Cardiac septum (tissue), 1 donor: ENCODE data around the gene BUB1. TPM values are rescaled to one million over a fixed set of nuclear protein-coding genes. Genes with fewer than 3 reads are reported as not detected.
"Not testable (repeated sequence)": the region's sequence is repeated elsewhere in the genome, so short reads cannot be mapped to it uniquely, and the experiment has no call there.

Experiments used
- DNase-seq: peaks from one replicate; pipeline ENCODE4 v3.0.0-alpha.2; 2020; ENCODE audit warnings: low spot score
- intact Hi-C: fragments of 100-400 bp; cut with DNase I; formaldehyde crosslinking; loops from one replicate; pipeline ENCODE4 v1.14.0; 2022
- total RNA-seq: library from RNA; stranded (reverse); fragmentation: NEBNext Ultra II Directional; extraction: Animal tissue kit (Norgen Biotek cat#: 25700); gene quantifications from one replicate; pipeline ENCODE4 v1.2.1, GENCODE V29; 2021
- donor health status: DM: no; HTN: no; CAD: no.

Gene BUB1
- total RNA-seq, 1 donor from 2014 or later: 0.83 TPM

DNA sequence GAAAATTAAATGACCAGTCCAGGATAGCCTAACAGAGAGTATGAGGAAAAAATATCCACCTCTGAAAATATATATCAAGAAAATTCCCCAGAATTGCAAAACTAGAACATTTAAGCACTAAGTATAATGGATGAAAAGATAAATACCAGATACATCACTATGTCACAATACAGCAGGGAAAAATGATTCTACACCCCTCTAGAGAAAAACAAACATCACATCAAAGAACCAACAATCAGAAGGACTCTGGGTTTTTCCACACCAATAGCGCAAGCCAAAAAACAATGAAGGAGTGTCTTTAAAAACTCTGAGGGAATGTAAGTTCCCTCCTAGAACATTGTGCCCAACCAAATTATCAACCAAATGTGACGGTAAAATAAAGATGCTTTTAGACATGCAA, 13.7 kb downstream of the BUB1 start:
- no peak for DNase-seq
- intact Hi-C loops: no loop called here

DNA sequence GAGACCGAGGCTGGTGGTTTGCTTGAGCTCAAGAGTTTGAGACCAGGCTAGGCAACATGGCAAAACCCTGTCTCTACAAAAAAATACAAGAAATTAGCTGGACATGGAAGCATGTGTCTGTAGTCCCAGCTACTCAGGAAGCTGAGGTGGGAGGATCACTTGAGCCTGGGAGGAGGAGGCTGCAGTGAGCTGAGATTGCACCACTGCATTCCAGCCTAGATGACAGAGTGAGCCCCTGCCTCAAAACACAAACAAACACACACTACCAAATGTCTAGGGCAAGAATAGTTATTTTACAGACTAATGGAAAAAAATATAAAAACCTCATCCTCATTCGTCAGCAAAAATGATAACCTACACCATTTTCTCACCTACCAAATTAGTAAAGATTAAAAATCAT, 15.3 kb downstream of the BUB1 start:
- intact Hi-C loops: no loop called here
- no peak for DNase-seq

DNA sequence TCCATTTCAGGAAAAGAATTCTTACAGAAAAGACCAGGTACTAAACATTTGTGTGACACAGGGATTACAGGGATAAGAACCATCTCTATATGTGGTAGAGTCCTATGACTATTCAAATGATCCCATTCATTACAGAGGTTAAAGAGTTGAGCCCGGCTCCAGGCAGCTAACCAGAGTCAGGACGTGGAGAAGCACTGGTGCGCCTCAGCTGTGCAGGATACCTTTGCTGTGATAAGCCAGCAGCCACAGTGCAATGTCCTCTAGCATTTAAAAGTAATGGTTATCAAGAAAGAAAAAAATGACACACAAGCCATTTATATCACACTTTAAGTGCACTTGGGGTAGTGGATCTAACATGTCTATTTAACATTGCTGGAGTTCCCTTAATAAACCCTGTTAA, 17.3 kb downstream of the BUB1 start:
- intact Hi-C loops: no loop called here

DNA sequence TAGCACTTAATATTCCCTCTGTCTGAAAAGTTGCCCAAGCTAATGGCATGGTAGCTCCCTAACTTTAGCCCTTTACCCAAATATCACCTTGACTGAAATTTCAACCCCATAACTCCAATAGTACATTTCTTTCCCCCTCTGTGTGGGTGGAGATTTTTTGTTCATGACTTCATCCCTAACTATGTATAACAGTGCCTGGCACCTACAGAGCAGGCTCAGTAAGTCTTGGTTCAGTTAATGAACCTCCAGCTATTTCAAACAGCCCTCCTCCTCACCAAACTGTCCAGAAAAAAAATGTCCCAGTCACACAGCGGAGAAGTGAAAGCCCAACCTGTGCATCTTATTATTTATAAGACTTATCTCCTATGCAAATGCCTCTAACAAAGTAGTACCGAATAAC, 18.6 kb downstream of the BUB1 start:
- DNase-seq: no peak
- intact Hi-C loops: no loop called here

More for the DNA sequence above, 17.3 kb downstream of the BUB1 start:
- no peak for DNase-seq

DNA sequence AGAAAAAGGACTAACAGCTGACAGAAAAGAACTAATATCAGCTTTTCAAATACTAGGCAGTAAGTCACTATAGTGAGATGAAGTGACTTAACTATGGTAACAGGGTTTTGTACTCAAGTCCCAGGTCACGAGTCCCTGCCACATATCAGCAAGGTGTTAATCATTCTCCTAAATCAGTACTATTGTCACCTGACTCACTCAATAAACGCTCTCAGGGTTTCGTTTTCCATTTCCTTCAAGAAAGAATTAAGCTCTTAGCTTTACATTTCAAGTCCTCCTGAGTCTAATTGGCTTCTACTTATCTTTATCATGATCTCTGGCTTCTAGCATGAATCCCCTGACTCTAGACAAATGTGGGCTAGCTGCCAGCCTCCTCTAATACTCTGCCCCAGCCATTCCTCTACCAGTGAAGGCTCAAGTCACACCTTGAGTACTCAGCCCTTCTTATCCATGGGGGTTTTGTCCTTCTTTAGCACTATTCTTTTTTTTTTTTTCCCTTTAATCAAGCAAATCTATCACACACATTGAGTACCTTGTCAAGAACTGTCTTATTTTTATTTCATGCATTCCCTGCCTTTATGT, 20.0 kb downstream of the BUB1 start:
- DNase-seq: no peak
- intact Hi-C loops: no loop called here

DNA sequence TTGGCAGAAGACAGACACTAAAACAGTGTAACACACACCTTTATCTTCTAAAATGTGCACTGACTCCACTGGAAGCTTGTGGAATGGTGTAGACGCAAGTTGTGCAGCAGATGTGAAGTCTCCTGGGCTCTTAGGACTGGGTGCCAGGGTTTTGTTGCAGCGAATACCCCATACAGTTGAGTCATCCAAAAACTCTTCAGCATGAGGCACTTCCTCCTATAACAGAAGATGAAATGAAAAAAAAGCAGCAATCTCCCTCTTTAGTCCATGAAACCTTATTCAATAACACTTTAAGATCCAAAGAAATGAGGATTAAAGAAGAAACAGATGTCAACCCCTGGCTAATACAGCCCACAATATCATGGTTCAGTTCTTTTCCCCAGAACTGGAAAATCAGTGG, 22.2 kb downstream of the BUB1 start:
- intact Hi-C loops: no loop called here

DNA sequence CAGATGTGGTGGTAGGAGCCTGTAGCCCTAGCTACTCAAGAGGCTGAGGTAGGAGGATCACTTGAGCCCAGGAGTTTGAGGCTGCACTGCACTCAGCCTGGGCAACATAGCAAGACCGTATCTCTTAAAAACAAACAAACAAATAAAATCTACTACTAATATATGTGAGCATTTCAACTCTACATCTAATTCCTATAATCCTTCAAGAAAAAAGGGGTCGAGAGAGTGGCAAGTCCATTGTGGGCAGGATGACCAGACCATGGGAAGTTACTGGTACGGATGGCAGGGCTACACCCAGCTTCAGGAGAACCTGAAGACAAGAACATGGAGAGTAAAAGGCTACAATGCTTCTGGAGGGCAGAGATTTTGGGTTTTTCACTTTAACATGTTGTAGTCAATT, 24.0 kb downstream of the BUB1 start:
- intact Hi-C loops: no loop called here
- DNase-seq: no peak

More for the DNA sequence above, 22.2 kb downstream of the BUB1 start:
- no peak for DNase-seq

DNA sequence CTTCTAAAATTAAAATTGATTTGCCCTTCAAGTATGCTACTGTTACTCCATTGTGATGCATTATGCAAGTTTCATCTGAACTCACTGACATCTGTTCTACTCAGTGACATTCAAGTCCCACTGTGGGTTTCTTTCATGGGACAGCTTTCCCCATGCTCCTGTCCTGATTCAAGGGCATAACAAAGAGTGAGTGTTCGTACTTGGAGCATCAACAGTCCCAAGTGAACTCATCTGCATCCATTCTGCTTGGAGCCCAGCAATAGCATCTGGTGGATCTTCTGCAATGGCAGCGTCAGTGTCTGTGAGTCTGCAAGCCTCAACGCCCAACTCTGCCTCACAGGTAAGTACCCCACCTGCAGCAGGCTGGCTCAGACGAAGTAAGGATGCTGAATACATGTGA, 27.5 kb downstream of the BUB1 start:
- intact Hi-C loops: no loop called here

DNA sequence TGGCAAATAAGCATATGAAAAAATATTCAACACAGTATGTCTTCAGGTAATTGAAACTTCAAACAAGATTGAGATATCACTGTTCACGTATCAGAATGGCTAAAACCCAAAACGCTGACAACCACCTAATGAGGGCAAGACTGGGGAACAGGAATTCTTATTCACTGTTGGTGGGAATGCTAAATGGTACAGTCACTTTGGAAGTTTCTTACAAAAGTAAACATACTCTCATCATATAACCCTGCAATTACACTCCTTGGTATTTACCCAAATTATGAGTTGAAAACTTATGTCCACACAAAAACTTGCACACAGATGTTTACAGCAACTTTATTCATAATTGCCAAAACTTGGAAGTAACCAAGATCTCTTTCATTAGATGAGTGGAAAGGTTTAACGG, 30.1 kb downstream of the BUB1 start:
- no peak for DNase-seq
- intact Hi-C loops: no loop called here

More for the DNA sequence above, 27.5 kb downstream of the BUB1 start:
- DNase-seq: no peak

DNA sequence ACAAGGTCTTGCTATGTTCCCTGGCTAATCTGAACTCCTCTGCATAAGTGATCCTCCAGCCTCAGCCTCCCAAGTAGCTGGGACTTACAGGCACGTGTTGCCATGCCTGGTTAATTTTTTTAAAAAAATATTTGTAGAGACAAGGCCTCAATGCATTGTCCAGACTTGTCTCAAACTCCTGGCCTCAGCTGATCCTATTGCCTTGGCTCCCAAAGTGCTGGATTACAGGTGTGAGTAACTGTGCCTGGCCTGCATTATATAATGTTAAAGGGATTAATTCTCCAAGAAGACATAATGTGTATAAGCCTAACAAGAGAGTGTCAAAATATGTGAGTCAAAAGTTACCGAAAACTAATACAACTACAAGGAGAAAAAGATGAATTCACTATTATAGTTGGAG, 32.2 kb downstream of the BUB1 start:
- intact Hi-C loops: no loop called here

DNA sequence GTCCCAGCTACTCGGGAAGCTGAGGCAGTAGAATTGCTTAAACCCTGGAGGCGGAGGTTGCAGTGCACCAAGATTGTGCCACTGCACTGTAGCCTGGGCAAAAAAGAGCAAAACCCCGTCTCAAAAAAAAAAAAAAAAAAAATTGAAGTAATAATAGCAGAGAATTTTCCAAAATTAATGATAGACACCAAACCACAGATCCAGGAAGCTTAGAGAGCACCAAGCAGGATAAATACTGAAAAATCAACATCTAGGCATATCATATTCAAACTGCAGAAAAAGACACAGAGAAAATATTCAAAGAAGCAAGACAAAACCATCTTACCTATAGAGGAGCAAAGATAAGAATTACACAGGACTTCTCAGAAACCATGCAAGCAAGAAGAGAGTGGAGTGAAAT, 33.5 kb downstream of the BUB1 start:
- DNase-seq: no peak
- intact Hi-C loops: no loop called here

More for the DNA sequence above, 32.2 kb downstream of the BUB1 start:
- DNase-seq: no peak

DNA sequence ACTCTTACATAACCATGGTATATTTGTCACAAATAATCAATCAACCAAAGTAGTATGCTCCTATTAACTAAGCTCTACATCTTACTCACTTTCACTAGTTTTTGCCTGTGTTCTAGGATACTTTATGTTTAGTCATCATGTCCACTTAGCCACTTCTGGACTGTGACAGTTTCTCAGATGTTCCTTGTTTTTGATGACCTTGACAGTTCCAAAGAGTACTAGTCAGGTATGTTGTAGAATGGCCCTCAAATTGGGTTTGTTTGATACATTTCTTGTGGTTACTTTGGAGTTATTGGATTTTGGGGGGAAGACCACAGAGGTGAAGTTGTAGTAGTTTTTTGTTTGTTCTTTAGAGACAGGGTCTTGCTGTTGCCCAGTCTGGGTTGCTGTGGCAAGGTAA, 35.5 kb downstream of the BUB1 start:
- DNase-seq: no peak
- intact Hi-C loops: no loop called here

DNA sequence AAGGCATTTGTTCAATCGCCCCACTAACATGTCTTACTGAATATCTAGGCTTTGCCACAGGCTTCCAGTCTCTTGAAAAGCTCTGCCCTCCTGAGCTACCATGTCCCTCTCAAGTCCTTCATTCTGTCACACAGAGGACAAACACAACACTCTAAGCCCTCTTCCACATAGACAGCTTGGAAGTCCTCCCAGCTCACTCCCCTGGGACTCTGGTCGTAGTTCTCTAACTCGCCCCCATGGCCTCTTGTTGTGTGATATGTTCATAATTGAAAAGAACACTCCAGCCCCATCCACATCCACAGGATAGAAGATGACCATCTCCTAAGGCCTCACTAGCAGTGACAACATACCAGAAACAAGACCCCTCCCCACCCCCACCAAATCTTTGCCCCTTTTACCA, 37.9 kb downstream of the BUB1 start:
- intact Hi-C loops: no loop called here
- no peak for DNase-seq

DNA sequence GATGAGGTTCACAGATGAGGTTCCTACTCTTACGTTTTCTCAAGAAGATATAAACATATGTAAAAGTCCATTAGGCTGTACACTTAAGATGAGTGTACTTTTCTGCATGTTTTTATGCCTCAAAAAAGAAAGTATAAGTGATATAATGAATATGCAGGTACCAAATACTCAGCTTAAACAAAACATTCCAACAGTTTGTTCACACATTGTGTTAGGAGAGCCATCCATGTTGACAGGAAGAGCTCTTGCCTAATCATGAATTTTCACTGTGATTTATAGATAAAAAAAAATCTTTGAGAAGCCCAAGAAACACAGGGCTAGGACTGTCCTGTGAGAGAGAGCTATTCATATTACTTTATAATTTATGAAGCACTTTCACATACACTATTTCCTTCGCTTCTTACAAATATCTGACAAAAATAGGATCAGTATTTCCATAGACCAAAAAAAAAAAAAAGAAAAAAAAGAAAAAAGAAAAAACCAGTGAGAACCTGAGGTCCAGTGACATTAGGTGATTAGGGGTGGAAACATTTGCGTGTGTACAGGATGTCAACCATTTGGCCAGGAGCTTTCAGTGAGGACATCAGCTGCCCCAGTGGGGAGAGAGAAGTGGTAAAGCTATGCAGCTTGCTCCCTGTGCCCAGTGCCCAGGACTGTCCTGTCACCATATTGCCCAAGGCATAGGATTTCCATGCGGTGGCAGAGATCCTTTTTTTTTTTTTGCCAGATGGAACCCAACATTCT, 38.7 kb downstream of the BUB1 start:
- no peak for DNase-seq
- intact Hi-C loops: no loop called here

DNA sequence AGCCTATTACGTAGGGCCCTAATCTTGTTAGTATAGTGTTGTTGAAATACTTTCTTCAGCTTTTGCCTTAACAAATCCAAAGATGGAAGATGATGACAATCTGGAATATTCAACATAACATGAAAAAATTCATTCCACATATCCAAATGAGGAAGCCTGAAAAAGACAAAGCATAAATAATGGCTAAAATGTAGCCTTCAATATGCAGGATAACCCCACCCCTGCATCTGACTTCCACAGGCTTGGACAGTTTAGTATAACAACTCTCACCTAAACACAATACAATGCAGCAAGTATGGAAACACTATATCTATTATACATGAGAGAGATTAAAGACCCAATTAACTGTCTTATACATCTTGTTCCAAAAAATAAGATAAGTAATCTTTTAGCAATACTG, 39.9 kb downstream of the BUB1 start:
- DNase-seq: no peak
- intact Hi-C loops: no loop called here

DNA sequence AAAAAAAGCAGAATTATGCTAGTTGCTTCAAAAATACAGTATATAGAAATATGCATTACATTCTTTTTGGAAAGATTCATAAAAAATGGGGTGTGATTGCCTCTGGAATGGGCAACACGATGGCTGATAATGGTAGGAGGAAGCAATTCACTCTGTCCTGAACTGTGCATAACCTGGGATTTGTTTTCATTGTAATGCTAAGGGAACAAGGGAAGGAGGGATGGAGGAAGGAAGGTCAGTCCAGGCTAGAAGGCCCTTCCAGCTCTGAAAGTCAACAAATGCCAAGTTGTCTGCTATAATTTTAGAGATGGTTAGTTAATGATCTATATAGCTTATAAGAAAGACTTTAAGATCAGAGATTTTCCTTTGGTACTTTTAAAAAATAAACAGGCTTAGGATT, 40.8 kb downstream of the BUB1 start:
- DNase-seq: no peak
- intact Hi-C loops: no loop called here

DNA sequence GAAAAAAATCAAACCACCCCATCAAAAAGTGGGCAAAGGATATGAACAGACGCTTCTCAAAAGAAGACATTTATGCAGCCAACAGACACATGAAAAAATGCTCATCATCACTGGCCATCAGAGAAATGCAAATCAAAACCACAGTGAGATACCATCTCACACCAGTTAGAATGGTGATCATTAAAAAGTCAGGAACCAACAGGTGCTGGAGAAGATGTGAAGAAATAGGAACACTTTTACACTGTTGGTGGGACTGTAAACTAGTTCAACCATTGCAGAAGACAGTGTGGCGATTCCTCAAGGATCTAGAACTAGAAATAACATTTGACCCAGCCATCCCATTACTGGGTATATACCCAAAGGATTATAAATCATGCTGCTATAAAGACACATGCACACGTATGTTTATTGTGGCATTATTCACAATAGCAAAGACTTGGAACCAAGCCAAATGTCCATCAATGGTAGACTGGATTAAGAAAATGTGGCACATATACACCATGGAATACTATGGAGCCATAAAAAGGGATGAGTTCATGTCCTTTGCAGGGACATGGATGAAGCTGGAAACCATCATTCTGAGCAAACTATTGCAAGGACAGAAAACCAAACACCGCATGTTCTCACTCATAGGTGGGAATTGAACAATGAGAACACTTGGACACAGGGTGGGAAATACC, 41.8 kb downstream of the BUB1 start:
- DNase-seq, intact Hi-C loops: not testable (repeated sequence)

DNA sequence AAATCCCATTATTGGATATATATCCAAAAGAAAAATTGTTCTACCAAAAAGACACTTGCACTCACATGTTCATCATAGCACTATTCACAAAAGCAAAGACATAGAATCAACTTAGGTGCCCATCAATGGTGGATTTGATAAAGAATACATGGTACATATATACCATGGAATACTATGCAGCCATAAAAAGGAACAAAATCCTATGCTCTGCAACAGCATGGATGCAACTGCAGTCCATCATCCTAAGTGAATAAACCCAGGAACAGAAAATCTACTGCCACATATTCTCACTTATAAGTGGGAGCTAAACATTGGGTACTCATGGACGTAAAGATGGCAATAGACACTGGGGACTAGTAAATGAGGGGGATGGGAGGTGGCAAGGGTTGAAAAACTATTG, 50.5 kb downstream of the BUB1 start:
- intact Hi-C loops, DNase-seq: not testable (repeated sequence)

DNA sequence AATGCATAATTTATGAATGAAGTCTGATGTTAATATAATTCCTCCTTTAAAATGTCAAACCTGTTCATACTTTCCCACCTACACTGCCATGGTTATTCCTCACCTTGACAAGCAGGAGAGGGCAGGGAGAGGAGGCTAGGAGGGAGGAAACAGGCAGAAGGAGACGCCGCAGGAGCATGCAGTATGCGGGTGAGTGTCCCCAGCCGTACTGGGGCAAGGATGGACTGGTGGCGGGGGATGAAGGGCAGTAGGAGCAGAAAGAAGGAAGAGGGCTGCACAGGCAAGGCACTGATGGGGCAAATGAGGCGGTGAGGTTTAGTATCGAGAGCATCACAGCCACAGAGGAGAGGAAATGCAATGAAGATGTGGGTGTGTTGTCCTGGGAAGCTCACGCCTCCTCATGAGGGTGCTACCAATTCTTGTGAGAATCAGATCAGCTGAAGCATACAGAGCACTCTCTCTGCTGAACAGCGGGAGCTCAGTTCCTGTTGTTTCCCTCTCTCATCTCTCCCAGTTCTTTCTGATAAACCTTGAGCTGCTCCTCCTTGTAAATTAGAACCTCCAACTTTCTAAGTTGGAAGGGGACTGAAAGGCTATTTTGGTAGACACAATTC, 58.4 kb downstream of the BUB1 start:
- intact Hi-C loops, DNase-seq: not testable (repeated sequence)

DNA sequence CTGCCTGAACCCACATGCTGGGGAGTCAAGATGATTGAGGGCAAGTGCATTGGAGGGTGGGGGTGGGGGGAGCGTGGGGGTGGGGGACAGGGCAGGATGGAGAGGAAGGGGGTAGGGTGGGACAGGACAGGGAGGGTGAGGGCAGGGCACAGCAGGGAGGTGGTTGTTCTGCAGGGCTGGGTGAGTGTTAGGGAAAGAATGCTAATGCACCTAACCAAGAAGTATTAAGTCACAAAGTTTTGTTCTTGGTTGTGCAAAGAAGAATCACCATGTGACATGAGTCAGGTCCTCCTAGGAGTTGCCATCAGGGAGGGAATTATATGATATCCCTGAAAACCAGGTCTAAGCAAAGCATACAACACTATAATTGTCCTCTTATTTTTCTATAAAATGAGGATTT, 63.9 kb downstream of the BUB1 start:
- intact Hi-C loops: not testable (repeated sequence)

More for the DNA sequence above, 63.9 kb downstream of the BUB1 start:
- not testable (repeated sequence) for DNase-seq
